NCI-H187 (cell line): ENCODE results near the gene PSMC3.

ENCODE experiments used
- DNase-seq, 2 experiments: peaks; one replicate each; lab custom pipeline; 2025; lab: John Stamatoyannopoulos, UW

PSMC3 gene

GRCh38 chr11:47394322-47395222, 31.7 kb downstream of the PSMC3 start:
- no peak for DNase-seq

GRCh38 chr11:47394050-47394321, 32.3 kb downstream of the PSMC3 start:
- DNase-seq: no peak

GRCh38 chr11:47393163-47394049, 32.8 kb downstream of the PSMC3 start:
- DNase-seq: no peak

- no peak for DNase-seq
These were observed 33.6 kb downstream of the PSMC3 start for GRCh38 chr11:47392546-47393162.

- DNase-seq: no peak
These were observed 34.4 kb downstream of the PSMC3 start for GRCh38 chr11:47391711-47392432.

- DNase-seq: no peak
These were observed 35.1 kb downstream of the PSMC3 start for GRCh38 chr11:47391077-47391583.

GRCh38 chr11:47390422-47390760, 35.8 kb downstream of the PSMC3 start:
- DNase-seq: no peak

GRCh38 chr11:47389577-47390421, 36.4 kb downstream of the PSMC3 start:
- no peak for DNase-seq

- DNase-seq: no peak
These were observed 37.3 kb downstream of the PSMC3 start for GRCh38 chr11:47388697-47389576.

- no peak for DNase-seq
These were observed 38.1 kb downstream of the PSMC3 start for GRCh38 chr11:47387944-47388696.

- DNase-seq: no peak
These were observed 41.7 kb downstream of the PSMC3 start for GRCh38 chr11:47384498-47384897.

- no peak for DNase-seq
These were observed 43.2 kb downstream of the PSMC3 start for GRCh38 chr11:47383071-47383470.

GRCh38 chr11:47380078-47380477, 46.2 kb downstream of the PSMC3 start:
- DNase-seq: no peak

GRCh38 chr11:47379317-47379716, 46.9 kb downstream of the PSMC3 start:
- DNase-seq: no peak

- DNase-seq: no peak
These were observed 47.4 kb downstream of the PSMC3 start for GRCh38 chr11:47378836-47379170.

GRCh38 chr11:47378010-47378835, 48.0 kb downstream of the PSMC3 start, which contains the start of gene SPI1:
TSS of gene SPI1 (minus strand) at chr11:47378547. CDS start at chr11:47378353, 194 bp downstream.
- no peak for DNase-seq

GRCh38 chr11:47377571-47378009, 48.6 kb downstream of the PSMC3 start:
- no peak for DNase-seq
